Activated B cell treated with CpG ODN at 0.5 μM for 24 hours (primary cell): ENCODE measurements around the gene PEX6. TPM values are rescaled to one million over a fixed set of nuclear protein-coding genes. Genes with fewer than 3 reads are reported as not detected.
A peak's percentile ranks its signal among the peaks of the same experiment; 100 is the strongest.

ENCODE experiments used
- ATAC-seq: fragments of 200-7000 bp; cut with Tn5 transposase; one replicate; pipeline ENCODE4 v1.10.0; 2021; ENCODE audit warnings: low read depth, mild to moderate bottlenecking, moderate library complexity
- CTCF ChIA-PET: fragments of 350-600 bp; sonication (Branson Sonifier 250); formaldehyde crosslinking; loops from one replicate; lab custom pipeline; 2021; ENCODE audit warnings: antibody characterized with exemption; lab: Charles Lee
- POLR2A ChIA-PET: fragments of 350-600 bp; sonication (Branson Sonifier 250); formaldehyde crosslinking; loops from one replicate; lab custom pipeline; 2021; ENCODE audit warnings: antibody characterized with exemption; lab: Charles Lee
- DNase-seq: peaks from one replicate; pipeline ENCODE4 v3.0.0; 2022
- H3K27ac Mint-ChIP-seq: one replicate; pipeline ENCODE4 v1.8.0; 2020; ENCODE audit warnings: mixed read lengths
- H3K27me3 Mint-ChIP-seq: one replicate; pipeline ENCODE4 v1.8.0; 2021; ENCODE audit warnings: mixed read lengths
- H3K36me3 Mint-ChIP-seq: one replicate; pipeline ENCODE4 v1.8.0; 2021; ENCODE audit warnings: low read depth, mixed read lengths
- H3K4me1 Mint-ChIP-seq: one replicate; pipeline ENCODE4 v1.8.0; 2021; ENCODE audit warnings: mixed read lengths
- H3K4me3 Mint-ChIP-seq: one replicate; pipeline ENCODE4 v1.8.0; 2020; ENCODE audit warnings: mild to moderate bottlenecking, mixed read lengths
- H3K9me3 Mint-ChIP-seq: one replicate; pipeline ENCODE4 v1.8.0; 2020; ENCODE audit warnings: mixed read lengths
- intact Hi-C: fragments of 100-400 bp; cut with micrococcal nuclease; formaldehyde crosslinking; loops from one replicate; pipeline ENCODE4 v1.15.1; 2024
- total RNA-seq: library from RNA; stranded (reverse); gene quantifications from 2 replicates; pipeline ENCODE4 v1.2.3, GENCODE V29; 2022
- TF ChIP-seq, protein P1 (sequence below): fragments of 200-600 bp; IDR thresholded peaks from one replicate; pipeline ENCODE4 v1.8.0; 2022; ENCODE audit warnings: antibody characterized with exemption, mild to moderate bottlenecking

The PEX6 gene
- total RNA-seq, 1 donor from 2014 or later, result 13.2 TPM

DNA sequence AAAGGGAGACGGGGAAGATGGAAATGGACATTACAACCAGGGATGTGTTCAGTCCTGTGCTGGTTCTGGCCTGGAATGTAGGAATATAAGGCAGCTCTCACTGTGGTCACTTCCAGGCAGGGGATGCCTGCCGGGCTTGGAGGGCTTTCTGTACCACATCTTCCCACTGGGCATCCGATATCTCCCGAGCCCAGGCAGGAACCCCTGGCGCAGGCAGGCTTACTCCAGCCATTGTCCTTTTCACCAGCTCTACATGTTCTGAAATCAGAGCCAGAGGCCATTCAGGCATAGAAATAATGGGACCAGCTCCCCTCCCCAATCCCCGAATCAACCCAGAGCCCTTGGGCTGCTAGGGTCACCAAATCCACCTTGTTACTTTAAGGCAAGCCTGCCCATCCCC lies 33.4 kb upstream of the PEX6 start:
- ChIA-PET CTCF (no interaction called here), POLR2A (interaction anchor here (1.0 to 4.8 kb wide), 5 partner anchors 28 to 504 kb away, joined by 3 to 58 read pairs (median 8); partner anchors contain the start of genes CNPY3, KLC4, MRPL2 and PEX6)
- Mint-ChIP-seq H3K9me3 (no peaks in the 10 kb centered on the region), H3K36me3 (peaks cover 67% of the 10 kb centered on the region), H3K4me1 (peaks cover 53% of the 10 kb centered on the region), H3K27me3 (no peaks in the 10 kb centered on the region), H3K4me3 (peak overlapping the region; percentile 97), H3K27ac (peak overlapping the region; percentile 42)
- TF ChIP-seq, protein P1, sequence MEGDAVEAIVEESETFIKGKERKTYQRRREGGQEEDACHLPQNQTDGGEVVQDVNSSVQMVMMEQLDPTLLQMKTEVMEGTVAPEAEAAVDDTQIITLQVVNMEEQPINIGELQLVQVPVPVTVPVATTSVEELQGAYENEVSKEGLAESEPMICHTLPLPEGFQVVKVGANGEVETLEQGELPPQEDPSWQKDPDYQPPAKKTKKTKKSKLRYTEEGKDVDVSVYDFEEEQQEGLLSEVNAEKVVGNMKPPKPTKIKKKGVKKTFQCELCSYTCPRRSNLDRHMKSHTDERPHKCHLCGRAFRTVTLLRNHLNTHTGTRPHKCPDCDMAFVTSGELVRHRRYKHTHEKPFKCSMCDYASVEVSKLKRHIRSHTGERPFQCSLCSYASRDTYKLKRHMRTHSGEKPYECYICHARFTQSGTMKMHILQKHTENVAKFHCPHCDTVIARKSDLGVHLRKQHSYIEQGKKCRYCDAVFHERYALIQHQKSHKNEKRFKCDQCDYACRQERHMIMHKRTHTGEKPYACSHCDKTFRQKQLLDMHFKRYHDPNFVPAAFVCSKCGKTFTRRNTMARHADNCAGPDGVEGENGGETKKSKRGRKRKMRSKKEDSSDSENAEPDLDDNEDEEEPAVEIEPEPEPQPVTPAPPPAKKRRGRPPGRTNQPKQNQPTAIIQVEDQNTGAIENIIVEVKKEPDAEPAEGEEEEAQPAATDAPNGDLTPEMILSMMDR, result no peak
- DNase-seq, result no peak
- intact Hi-C loops, result loop anchor here (2.0 to 10.0 kb wide), 3 partner anchors 285 to 504 kb away; partner anchors contain the start of genes POLR1C, UBR2 and YIPF3
- ATAC-seq, result no peak

DNA sequence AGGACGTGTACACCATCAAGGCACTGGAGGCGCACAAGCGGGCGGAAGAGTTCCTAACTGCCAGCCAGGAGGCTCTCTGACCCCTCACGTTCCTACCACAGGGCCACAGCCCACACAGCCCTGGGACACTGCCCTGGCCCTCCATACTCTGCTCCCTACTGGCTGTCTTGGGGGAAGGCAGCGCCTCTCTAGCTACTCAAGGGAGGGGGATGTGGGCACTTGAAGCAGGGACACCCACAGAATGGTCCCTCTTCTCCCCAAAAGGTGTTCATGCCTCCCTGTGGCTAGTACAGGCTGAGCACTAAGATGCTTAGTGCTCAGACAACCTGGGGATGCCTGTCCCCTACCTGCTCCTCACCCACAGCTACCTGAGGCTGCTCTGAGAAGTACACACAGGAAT lies 32.2 kb upstream of the PEX6 start:
- ChIA-PET CTCF (interaction anchor here (1.1 to 1.4 kb wide), 2 partner anchors 9 to 27 kb away, joined by 3 read pairs; partner anchors contain the start of gene PPP2R5D), POLR2A (interaction anchor here (1.8 to 2.1 kb wide), 2 partner anchors 27 to 81 kb away, joined by 6 to 8 read pairs; partner anchors contain the start of genes CNPY3 and PPP2R5D)
- intact Hi-C loops, result loop anchor here (5.0 to 10.0 kb wide), 2 partner anchors 284 to 446 kb away; partner anchors contain the start of gene UBR2
- Mint-ChIP-seq H3K36me3 (peaks cover 73% of the 10 kb centered on the region), H3K4me3 (no peak overlapping the region), H3K27ac (no peak overlapping the region), H3K27me3 (no peaks in the 10 kb centered on the region), H3K4me1 (peaks cover 48% of the 10 kb centered on the region), H3K9me3 (no peaks in the 10 kb centered on the region)
- TF ChIP-seq, protein P1, result no peak
- DNase-seq, result no peak
- ATAC-seq, result no peak

DNA sequence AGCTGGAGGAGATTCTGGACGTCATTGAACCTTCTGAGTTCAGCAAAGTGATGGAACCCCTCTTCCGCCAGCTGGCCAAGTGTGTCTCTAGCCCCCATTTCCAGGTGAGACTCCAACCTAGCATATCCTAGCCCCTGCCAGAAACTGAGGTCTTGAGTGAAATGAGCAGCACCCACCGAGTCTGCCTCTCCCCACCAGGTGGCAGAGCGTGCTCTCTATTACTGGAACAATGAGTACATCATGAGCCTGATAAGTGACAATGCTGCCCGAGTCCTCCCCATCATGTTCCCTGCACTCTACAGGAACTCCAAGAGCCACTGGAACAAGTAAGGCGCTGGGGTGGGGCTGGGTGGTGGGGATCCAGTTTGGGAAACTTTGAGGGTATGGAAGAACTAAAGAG lies 30.1 kb upstream of the PEX6 start:
- POLR2A ChIA-PET, result interaction anchor here (2.1 kb wide), 1 partner anchor 79 kb away, joined by 6 read pairs; the partner anchor contains the start of gene CNPY3
- no peak for ATAC-seq
- TF ChIP-seq, protein P1, result no peak
- H3K36me3 Mint-ChIP-seq, result peaks cover 75% of the 10 kb centered on the region
- intact Hi-C loops, result loop anchor here (1.0 kb wide), 1 partner anchor 134 kb away; no protein-coding TSS in a partner anchor
- CTCF ChIA-PET, result interaction anchor here (1.2 to 2.3 kb wide), 2 partner anchors 25 to 134 kb away, joined by 3 to 12 read pairs; no protein-coding TSS in a partner anchor
- no peaks in the 10 kb centered on the region for H3K27me3 Mint-ChIP-seq
- DNase-seq, result no peak
- H3K4me1 Mint-ChIP-seq, result peaks cover 33% of the 10 kb centered on the region
- peak overlapping the region; percentile 12 for H3K27ac Mint-ChIP-seq
- H3K4me3 Mint-ChIP-seq, result no peak overlapping the region
- H3K9me3 Mint-ChIP-seq, result no peaks in the 10 kb centered on the region

DNA sequence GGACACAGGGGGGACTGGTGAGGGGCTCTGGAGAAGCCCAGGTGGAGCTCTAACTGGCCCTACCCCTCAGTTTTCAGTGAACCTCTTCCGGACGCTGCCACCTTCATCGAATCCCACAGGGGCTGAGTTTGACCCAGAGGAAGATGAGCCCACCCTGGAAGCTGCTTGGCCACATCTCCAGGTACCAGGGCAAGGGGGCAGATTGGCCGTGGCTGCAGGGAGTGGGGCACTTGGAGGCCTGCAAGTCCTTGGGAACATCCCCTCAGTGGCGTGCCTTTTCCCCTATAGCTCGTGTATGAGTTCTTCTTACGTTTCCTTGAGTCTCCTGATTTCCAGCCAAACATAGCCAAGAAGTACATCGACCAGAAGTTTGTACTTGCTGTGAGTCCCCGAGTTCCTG lies 28.1 kb upstream of the PEX6 start:
- H3K27me3 Mint-ChIP-seq, result no peaks in the 10 kb centered on the region
- peaks cover 13% of the 10 kb centered on the region for H3K4me1 Mint-ChIP-seq
- TF ChIP-seq, protein P1, result no peak
- no peak overlapping the region for H3K4me3 Mint-ChIP-seq
- CTCF ChIA-PET, result interaction anchor here (1.2 kb wide), 1 partner anchor 136 kb away, joined by 6 read pairs; no protein-coding TSS in a partner anchor
- H3K9me3 Mint-ChIP-seq, result no peaks in the 10 kb centered on the region
- H3K27ac Mint-ChIP-seq, result no peak overlapping the region
- POLR2A ChIA-PET, result interaction anchor here (1.3 kb wide), 1 partner anchor 77 kb away, joined by 3 read pairs; the partner anchor contains the start of gene CNPY3
- DNase-seq, result no peak
- no peak for ATAC-seq
- intact Hi-C loops, result no loop called here
- peaks cover 59% of the 10 kb centered on the region for H3K36me3 Mint-ChIP-seq

DNA sequence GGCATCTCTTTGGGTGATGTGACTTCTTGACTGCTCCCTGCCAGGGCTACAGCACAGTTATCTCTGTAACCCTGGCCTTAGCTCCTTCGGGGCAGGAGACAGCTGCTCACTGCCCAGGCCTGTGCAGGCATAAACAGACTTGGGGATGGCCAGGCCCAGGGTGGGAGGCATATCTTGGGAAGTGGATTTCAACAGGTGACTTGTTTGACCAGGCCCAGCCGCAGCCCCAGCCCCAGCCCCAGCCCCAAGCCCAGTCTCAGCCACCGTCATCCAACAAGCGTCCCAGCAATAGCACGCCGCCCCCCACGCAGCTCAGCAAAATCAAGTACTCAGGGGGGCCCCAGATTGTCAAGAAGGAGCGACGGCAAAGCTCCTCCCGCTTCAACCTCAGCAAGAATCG lies 27.3 kb upstream of the PEX6 start:
- DNase-seq, result no peak
- ChIA-PET POLR2A (interaction anchor here (1.3 kb wide), 1 partner anchor 76 kb away, joined by 3 read pairs; the partner anchor contains the start of gene CNPY3), CTCF (no interaction called here)
- Mint-ChIP-seq H3K9me3 (no peaks in the 10 kb centered on the region), H3K27me3 (no peaks in the 10 kb centered on the region), H3K4me1 (peaks cover 9% of the 10 kb centered on the region), H3K4me3 (no peak overlapping the region), H3K36me3 (peaks cover 50% of the 10 kb centered on the region), H3K27ac (no peak overlapping the region)
- intact Hi-C loops, result no loop called here
- TF ChIP-seq, protein P1, result no peak
- ATAC-seq, result no peak
